Memory B cell (primary cell): ENCODE data around the gene LDLRAD3.

Source experiments
- ATAC-seq: fragments of 150-1000 bp; cut with Tn5 transposase; 2 replicates; pipeline ENCODE4 v1.10.0; 2021; ENCODE audit warnings: low read depth, mild to moderate bottlenecking, moderate library complexity
- DNase-seq, 2 donors: peaks; one replicate each; pipeline ENCODE4 v3.0.0; 2022; ENCODE audit warnings: low spot score in 2 of 2
- H3K27ac Mint-ChIP-seq: one replicate; pipeline ENCODE4 v1.8.0; 2022; ENCODE audit warnings: mild to moderate bottlenecking, moderate library complexity, mixed read lengths
- H3K27me3 Mint-ChIP-seq: one replicate; pipeline ENCODE4 v1.8.0; 2022; ENCODE audit warnings: mixed read lengths
- H3K36me3 Mint-ChIP-seq: one replicate; pipeline ENCODE4 v1.8.0; 2022; ENCODE audit warnings: mild to moderate bottlenecking, mixed read lengths
- H3K4me1 Mint-ChIP-seq: one replicate; pipeline ENCODE4 v1.8.0; 2022; ENCODE audit warnings: mixed read lengths
- H3K4me3 Mint-ChIP-seq: one replicate; pipeline ENCODE4 v1.8.0; 2022; ENCODE audit warnings: mild to moderate bottlenecking, moderate library complexity, mixed read lengths
- H3K9me3 Mint-ChIP-seq: one replicate; pipeline ENCODE4 v1.8.0; 2022; ENCODE audit warnings: mixed read lengths

LDLRAD3 gene

DNA sequence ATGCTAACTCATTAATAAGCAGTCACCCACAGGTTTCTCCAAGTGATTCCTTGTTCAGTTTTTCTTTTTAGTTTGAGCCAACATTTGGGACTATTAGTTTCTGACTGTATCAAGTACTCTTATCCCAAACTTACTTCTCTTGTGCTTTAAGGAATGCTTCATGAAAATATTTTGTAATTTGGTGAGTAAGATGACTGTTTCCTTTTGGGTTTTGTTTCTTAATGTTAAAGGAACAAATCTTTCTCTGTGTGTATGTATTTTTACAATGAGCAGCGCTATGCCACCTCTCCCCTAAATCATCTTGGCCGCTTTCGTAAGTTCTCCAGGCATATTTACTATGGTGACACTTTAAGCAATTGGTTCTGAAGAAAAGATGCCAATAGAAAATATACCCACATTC, 72.4 kb downstream of the LDLRAD3 start:
- Mint-ChIP-seq H3K27ac (no peak overlapping the region), H3K4me3 (no peak overlapping the region), H3K4me1 (no peaks in the 10 kb centered on the region), H3K27me3 (peaks cover 10% of the 10 kb centered on the region), H3K9me3 (no peaks in the 10 kb centered on the region), H3K36me3 (no peaks in the 10 kb centered on the region)
- DNase-seq = no peak
- no peak for ATAC-seq

DNA sequence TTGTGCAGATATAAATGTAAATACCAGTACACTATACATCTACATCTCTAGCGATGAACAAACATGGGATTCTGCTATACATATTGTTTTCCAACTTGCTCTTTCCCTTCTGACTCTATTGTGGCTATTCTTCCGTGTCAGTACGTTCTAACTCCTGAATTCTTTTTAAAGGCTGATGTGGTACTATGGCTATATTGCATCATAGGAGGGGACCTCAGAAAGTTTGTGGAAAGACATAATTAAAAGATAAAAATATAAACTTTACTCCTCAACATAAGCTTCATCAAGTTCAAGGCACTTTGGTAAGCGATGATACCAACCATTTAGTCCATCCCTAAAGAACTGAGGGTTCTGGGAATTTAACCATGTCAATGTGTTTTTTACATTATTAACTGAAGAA, 72.8 kb downstream of the LDLRAD3 start:
- no peaks in the 10 kb centered on the region for H3K9me3 Mint-ChIP-seq
- peaks cover 11% of the 10 kb centered on the region for H3K27me3 Mint-ChIP-seq
- no peaks in the 10 kb centered on the region for H3K36me3 Mint-ChIP-seq
- H3K4me1 Mint-ChIP-seq = no peaks in the 10 kb centered on the region
- H3K27ac Mint-ChIP-seq = no peak overlapping the region
- DNase-seq = no peak
- no peak overlapping the region for H3K4me3 Mint-ChIP-seq
- ATAC-seq = no peak

DNA sequence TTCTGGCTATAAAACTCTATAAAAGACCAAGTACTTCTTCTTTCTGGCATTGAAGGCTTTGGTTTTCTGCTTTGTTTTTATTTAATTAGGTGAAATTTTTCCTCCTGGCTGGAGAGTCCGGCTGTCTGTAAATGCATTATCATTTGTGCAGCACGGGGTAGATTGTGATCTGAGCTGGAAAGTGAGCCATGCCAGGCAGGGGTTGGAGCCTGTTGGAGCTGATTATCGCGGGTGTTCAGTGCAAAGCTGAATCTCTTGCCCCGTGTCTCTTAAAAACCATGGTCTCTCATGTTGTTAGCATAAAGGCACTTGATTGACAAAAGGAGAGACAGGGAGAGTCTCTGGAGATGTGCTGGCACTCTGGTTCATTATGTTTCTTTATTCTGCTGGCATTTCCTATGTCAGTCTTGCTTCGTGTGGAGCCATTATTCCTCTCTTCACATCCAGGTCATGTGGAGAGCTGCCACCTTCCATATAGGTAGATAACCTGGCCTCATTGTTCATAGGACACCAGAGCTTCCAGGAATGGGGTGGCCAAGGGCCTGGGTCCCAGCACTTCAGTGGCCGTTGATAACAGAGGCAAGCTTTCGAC, 75.2 kb downstream of the LDLRAD3 start:
- no peaks in the 10 kb centered on the region for H3K36me3 Mint-ChIP-seq
- H3K27ac Mint-ChIP-seq = no peak overlapping the region
- no peak overlapping the region for H3K4me3 Mint-ChIP-seq

DNA sequence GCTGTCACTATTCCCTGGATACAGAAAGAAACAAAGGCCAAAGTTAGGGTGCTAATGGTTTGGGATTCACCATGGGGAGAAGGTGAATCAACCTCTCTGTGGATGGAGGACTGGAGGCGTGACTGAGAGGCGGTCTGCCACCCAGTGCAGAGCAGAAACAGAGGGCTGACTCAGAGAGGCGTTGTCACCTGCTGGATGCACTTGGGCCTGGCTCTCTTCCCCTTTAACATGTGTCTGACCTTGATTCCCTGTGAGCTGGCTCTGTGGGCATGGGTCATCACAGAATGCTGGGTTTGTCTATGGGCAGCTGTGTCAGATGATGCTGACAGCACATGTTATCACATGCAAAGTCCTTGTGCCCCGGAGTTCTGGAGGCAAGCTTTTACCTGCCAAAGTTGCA, 75.9 kb downstream of the LDLRAD3 start:
- Mint-ChIP-seq H3K4me1 (no peaks in the 10 kb centered on the region), H3K4me3 (no peak overlapping the region), H3K27me3 (peaks cover 10% of the 10 kb centered on the region), H3K9me3 (no peaks in the 10 kb centered on the region), H3K36me3 (no peaks in the 10 kb centered on the region), H3K27ac (no peak overlapping the region)
- DNase-seq (no peak), ATAC-seq (no peak)

More for the DNA sequence above, 75.2 kb downstream of the LDLRAD3 start:
- Mint-ChIP-seq H3K27me3 (peaks cover 10% of the 10 kb centered on the region), H3K4me1 (no peaks in the 10 kb centered on the region), H3K9me3 (no peaks in the 10 kb centered on the region)
- ATAC-seq (no peak), DNase-seq (no peak)

DNA sequence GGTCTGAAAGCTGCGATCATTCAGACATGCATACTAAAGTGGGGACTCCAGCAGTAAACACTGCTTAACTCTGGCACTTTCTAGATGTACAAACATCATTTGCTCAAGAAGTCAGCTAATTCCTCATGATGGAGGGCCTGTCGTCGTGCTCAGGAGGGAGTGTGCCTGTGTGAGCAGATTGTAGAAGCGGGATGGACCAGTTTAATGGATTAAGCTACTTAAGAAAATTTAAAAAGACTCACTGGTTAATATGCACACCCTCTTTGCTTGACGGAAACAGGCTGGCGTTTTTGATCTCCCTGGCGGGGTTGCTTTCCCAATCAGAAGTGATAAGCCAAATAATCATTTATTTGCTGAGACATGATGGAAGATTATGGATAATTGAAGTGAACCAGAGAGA, 79.0 kb downstream of the LDLRAD3 start:
- H3K4me3 Mint-ChIP-seq = no peak overlapping the region
- no peak for DNase-seq
- H3K27me3 Mint-ChIP-seq = peaks cover 12% of the 10 kb centered on the region
- no peaks in the 10 kb centered on the region for H3K36me3 Mint-ChIP-seq
- no peaks in the 10 kb centered on the region for H3K9me3 Mint-ChIP-seq
- H3K27ac Mint-ChIP-seq = no peak overlapping the region
- ATAC-seq = no peak
- H3K4me1 Mint-ChIP-seq = no peaks in the 10 kb centered on the region

DNA sequence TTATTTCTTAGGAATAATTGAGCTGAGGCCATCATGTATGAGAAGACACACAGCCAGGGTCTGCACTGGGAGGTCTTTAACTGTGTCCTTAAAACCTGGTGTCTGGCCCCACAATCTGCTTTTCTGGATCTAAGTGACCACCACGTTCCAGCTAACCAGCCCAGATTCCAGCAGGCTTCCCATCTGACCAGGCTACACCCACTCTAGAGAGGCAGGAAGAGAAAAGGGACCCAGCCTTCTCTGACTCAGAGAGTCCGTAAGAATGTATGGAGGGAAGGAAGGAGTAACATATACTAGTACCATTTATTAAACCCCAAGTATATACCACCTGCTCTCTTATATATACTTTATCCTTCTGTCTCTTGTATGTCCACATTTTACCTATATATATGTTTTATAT, 80.1 kb downstream of the LDLRAD3 start:
- peaks cover 12% of the 10 kb centered on the region for H3K27me3 Mint-ChIP-seq
- no peak overlapping the region for H3K4me3 Mint-ChIP-seq
- DNase-seq = no peak
- no peaks in the 10 kb centered on the region for H3K9me3 Mint-ChIP-seq
- no peaks in the 10 kb centered on the region for H3K4me1 Mint-ChIP-seq
- no peak for ATAC-seq
- no peak overlapping the region for H3K27ac Mint-ChIP-seq
- H3K36me3 Mint-ChIP-seq = no peaks in the 10 kb centered on the region

DNA sequence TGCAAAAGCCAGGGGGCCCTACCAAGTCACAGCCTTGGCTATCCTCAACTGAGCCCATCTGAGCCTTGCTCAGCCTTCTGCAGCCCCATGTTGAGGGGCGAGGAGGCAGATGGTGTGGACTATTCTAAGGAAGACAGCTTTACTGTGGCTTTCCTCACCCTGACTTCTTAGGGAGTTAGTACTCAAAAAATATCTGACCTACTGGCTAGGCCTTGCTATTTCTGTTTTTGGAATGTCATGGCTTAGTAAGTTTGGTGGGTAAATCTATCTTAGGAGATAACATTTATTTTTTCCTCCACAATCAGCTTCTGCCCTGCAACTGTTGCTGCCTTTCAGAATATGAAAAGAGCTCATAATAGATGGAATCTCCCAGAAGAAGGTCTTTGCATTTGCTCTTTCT, 80.9 kb downstream of the LDLRAD3 start:
- Mint-ChIP-seq H3K27ac (no peak overlapping the region), H3K4me3 (no peak overlapping the region), H3K27me3 (peaks cover 12% of the 10 kb centered on the region), H3K36me3 (no peaks in the 10 kb centered on the region), H3K9me3 (no peaks in the 10 kb centered on the region), H3K4me1 (no peaks in the 10 kb centered on the region)
- ATAC-seq = no peak
- no peak for DNase-seq

DNA sequence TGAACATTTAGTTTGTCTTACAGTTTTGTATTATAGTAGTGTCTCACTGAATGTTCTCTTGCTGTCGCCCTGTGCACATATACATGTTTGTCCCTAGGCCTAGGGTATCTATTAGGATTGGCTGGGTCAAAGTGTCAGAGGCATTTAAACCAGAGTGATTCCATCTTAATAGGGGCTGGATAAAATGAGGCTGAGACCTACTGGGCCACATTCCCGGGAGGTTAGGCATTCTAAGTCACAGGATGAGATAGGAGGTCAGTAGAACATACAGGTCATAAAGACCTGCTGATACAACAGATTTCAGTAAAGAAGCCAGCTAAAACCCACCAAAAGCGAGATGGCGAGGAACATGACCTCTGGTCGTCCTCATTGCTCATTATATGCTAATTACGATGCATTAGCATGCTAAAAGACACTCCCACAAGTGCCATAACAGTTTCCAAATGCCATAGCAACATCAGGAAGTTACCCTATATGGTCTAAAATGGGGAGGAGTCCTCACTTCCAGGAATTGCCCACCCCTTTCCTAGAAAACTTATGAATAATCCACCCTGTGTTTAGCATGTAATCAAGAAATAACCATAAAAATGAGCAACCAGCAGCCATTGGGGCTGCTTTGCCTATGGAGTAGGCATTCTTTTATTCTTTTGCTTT, 82.6 kb downstream of the LDLRAD3 start:
- DNase-seq (no peak), ATAC-seq (no peak)
- H3K9me3 Mint-ChIP-seq = no peaks in the 10 kb centered on the region
- H3K4me3 Mint-ChIP-seq = no peak overlapping the region
- peaks cover 2% of the 10 kb centered on the region for H3K27me3 Mint-ChIP-seq
- no peak overlapping the region for H3K27ac Mint-ChIP-seq
- no peaks in the 10 kb centered on the region for H3K4me1 Mint-ChIP-seq
- H3K36me3 Mint-ChIP-seq = no peaks in the 10 kb centered on the region

DNA sequence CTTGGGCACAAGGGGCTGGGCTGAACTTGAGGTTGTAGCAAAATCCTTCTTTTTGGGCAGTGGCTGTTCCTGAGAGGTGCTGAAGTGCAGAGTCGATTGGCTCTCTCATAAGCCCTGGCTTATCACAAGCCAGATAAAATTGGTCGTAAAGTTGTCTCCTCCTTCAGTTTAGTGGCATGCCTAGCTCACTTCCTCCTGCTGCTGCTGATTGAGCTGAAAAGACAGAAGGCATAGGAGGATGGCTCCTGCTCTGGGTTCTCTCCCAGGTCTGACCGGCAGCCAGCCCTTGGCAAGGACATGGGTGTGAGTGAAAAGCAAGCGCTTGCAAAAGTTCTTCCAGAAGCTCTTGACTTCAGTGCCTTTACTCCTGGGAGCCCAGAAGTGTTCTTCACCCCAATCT, 83.9 kb downstream of the LDLRAD3 start:
- ATAC-seq = no peak
- H3K4me1 Mint-ChIP-seq = no peaks in the 10 kb centered on the region
- H3K27me3 Mint-ChIP-seq = peaks cover 2% of the 10 kb centered on the region
- no peaks in the 10 kb centered on the region for H3K9me3 Mint-ChIP-seq
- H3K36me3 Mint-ChIP-seq = no peaks in the 10 kb centered on the region
- no peak overlapping the region for H3K27ac Mint-ChIP-seq
- DNase-seq = no peak
- H3K4me3 Mint-ChIP-seq = no peak overlapping the region

DNA sequence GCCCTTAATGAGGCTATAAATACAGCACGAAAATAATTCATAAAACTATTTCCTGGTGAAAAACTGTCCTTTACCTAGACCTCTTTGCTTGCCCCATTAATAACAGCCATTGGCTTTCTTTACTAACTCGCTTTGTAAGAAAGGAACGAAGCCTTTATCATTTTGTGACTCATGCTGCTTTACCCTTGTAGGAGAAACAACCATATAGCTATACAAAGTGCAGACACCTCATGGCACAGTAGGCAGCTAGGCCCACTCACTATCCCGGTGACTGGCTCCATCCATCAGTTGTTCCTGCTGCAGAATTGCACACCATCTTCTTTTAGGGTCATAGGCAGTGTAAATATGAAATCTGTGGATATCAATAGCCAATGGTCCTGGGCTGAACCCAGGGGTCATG, 85.8 kb downstream of the LDLRAD3 start:
- DNase-seq = no peak
- H3K27ac Mint-ChIP-seq = no peak overlapping the region
- ATAC-seq = no peak
- peaks cover 2% of the 10 kb centered on the region for H3K27me3 Mint-ChIP-seq
- no peak overlapping the region for H3K4me3 Mint-ChIP-seq
- H3K9me3 Mint-ChIP-seq = no peaks in the 10 kb centered on the region
- no peaks in the 10 kb centered on the region for H3K4me1 Mint-ChIP-seq
- H3K36me3 Mint-ChIP-seq = no peaks in the 10 kb centered on the region

DNA sequence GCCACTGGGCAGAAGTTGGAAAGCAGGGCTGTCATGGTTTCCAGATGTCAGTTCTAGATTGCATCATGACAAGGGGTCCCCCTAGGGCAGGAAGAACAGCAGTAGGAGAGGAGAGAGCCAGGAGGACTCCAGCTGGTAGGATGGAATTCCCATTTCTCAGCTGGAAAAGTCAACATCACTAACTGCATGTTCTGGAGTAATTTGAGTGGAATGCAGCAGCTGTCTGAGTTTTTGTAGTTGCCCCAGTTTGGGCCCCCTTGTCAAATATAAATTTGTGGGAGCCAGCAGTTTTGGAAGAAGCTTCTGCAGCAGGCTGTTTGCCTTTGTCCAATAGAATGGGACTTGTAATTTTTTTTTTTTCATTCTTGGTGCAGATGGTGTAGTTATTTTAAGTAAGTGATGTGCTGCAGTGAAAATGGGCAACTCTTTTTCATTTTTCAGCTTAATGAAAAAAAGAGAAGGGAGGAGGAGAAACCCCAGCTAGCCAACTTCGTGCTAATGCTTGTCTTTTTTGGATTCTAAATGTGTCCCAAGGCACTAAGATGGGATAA, 86.9 kb downstream of the LDLRAD3 start:
- no peaks in the 10 kb centered on the region for H3K9me3 Mint-ChIP-seq
- no peaks in the 10 kb centered on the region for H3K36me3 Mint-ChIP-seq
- ATAC-seq (no peak), DNase-seq (no peak)
- H3K4me1 Mint-ChIP-seq = no peaks in the 10 kb centered on the region
- H3K27me3 Mint-ChIP-seq = peaks cover 2% of the 10 kb centered on the region
- no peak overlapping the region for H3K27ac Mint-ChIP-seq
- no peak overlapping the region for H3K4me3 Mint-ChIP-seq

DNA sequence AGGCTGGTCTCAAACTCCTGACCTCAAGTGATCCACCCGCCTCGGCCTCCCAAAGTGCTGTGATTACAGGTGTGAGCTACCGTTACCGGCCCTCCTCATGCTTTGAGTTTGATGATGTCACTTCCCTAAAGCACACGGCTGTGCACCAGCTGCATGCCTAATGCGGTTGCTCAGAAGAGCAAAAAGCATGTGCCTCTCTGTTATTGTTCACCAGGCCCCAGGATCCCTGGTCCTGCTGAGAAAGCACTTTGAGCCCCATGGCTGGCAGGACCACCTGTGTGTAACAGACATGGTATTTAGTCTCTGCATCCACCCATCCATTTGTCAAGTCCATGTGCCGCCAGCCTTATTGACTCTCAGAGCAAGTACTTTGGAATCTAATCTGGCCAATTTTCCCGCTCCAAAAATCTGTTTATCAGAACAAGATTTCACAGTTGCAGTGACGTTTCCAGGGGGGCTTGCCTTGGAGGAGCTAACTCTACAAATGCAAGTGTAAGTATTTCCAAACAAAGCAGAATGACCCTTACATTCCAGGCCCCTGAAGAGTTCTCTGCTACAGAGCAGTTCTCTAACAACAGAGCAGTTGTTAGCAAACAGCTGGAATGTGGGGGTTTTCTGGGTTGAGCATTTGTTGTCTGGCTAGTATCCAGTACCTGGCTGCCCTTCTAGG, 89.4 kb downstream of the LDLRAD3 start:
- Mint-ChIP-seq H3K9me3 (no peaks in the 10 kb centered on the region), H3K27ac (no peak overlapping the region), H3K4me1 (no peaks in the 10 kb centered on the region), H3K27me3 (peaks cover 2% of the 10 kb centered on the region), H3K36me3 (no peaks in the 10 kb centered on the region), H3K4me3 (no peak overlapping the region)
- ATAC-seq (no peak), DNase-seq (no peak)

DNA sequence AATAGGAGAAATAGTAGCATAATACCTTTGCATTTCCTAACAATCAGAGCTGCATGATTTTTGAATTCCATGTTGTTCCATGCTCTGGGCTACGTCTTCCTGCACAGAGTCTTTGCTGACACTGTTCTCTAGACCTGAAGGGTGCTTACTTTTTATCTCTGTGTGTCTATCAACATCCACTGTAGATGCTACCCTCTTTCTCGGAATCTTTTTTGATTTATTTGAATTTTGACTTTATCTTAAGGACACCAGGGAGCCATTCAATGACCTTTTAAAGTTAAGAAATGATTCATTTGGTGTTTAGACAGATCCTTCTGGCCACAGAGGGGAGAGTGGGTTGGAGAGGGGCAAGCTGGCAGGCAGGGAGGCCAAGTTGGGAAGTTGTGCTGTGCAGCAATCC, 90.1 kb downstream of the LDLRAD3 start:
- Mint-ChIP-seq H3K27me3 (peaks cover 2% of the 10 kb centered on the region), H3K4me1 (no peaks in the 10 kb centered on the region), H3K9me3 (no peaks in the 10 kb centered on the region), H3K36me3 (no peaks in the 10 kb centered on the region), H3K27ac (no peak overlapping the region), H3K4me3 (no peak overlapping the region)
- DNase-seq (no peak), ATAC-seq (no peak)

DNA sequence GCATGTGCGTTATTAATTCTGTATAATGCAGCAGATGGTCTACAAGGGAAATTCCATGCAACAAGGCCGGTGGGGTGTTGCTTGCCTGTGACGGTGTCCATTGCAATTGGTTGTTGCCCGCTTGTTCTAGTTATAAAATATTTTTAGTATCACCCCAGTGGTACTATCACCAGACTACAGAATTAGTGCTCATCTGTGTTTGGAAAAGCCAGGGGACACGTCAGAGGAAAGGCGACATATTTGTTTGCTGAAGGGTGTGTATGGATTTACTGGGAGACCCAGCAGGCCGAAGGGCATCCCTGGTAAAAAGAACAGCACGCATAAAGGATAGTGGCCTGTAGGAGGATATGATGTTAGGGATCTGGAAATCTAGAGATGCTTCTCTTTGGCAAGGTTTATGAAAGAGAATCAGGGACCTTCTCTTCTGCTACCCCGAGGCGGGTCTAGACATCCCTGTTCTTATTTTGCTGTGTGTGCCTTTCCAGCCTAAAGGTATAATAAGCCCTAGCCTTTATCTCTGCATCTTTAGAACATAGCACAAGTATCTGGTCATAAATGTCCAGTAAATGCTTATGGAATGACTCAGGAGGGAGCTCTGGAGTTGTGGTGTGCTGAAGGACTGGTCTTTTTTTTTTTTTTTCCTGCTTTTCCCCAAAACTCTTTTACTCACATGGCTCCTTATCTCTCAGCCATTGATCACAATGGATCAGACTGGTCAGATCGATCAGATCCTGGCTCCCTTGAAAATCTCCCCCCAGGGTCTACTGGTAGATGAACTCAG, 90.9 kb downstream of the LDLRAD3 start:
- ATAC-seq (no peak), DNase-seq (no peak)

More for the DNA sequence above, 90.9 kb downstream of the LDLRAD3 start:
- no peaks in the 10 kb centered on the region for H3K36me3 Mint-ChIP-seq
- peaks cover 4% of the 10 kb centered on the region for H3K27me3 Mint-ChIP-seq
- H3K4me1 Mint-ChIP-seq = no peaks in the 10 kb centered on the region
- no peak overlapping the region for H3K27ac Mint-ChIP-seq
- no peak overlapping the region for H3K4me3 Mint-ChIP-seq
- H3K9me3 Mint-ChIP-seq = no peaks in the 10 kb centered on the region
